ENCODE measurements around the gene SLC49A3.

Gene SLC49A3

GRCh38 chr4:666822-667544 is 22.0 kb downstream of the SLC49A3 start:
- no peak for DNase-seq (ENCODE audit: low spot score)

GRCh38 chr4:666436-666810 is 22.5 kb downstream of the SLC49A3 start:
- no peak for DNase-seq (ENCODE audit: low spot score)

- DNase-seq (ENCODE audit: low spot score): no peak
These were observed 23.1 kb downstream of the SLC49A3 start for GRCh38 chr4:665751-666435.

GRCh38 chr4:665381-665750 is 23.6 kb downstream of the SLC49A3 start:
- no peak for DNase-seq (ENCODE audit: low spot score)

GRCh38 chr4:664713-665231 is 24.2 kb downstream of the SLC49A3 start:
- no peak for DNase-seq (ENCODE audit: low spot score)

- no peak for DNase-seq (ENCODE audit: low spot score)
These were observed 25.2 kb downstream of the SLC49A3 start for GRCh38 chr4:663438-664428.

GRCh38 chr4:663046-663437 is 25.9 kb downstream of the SLC49A3 start:
- no peak for DNase-seq (ENCODE audit: low spot score)

- no peak for DNase-seq (ENCODE audit: low spot score)
These were observed 26.8 kb downstream of the SLC49A3 start for GRCh38 chr4:661881-662761.

- no peak for DNase-seq (ENCODE audit: low spot score)
These were observed 27.7 kb downstream of the SLC49A3 start for GRCh38 chr4:661231-661630.

- DNase-seq (ENCODE audit: low spot score): no peak
These were observed 28.6 kb downstream of the SLC49A3 start for GRCh38 chr4:660401-660800.

- DNase-seq (ENCODE audit: low spot score): no peak
These were observed 29.1 kb downstream of the SLC49A3 start for GRCh38 chr4:659851-660250.

- no peak for DNase-seq (ENCODE audit: low spot score)
These were observed 30.0 kb downstream of the SLC49A3 start for GRCh38 chr4:658681-659667.

- DNase-seq (ENCODE audit: low spot score): no peak
These were observed 30.9 kb downstream of the SLC49A3 start for GRCh38 chr4:657834-658667.

GRCh38 chr4:657338-657833 is 31.6 kb downstream of the SLC49A3 start:
- DNase-seq (ENCODE audit: low spot score): no peak

GRCh38 chr4:656436-657337 is 32.3 kb downstream of the SLC49A3 start:
- no peak for DNase-seq (ENCODE audit: low spot score)

- no peak for DNase-seq (ENCODE audit: low spot score)
These were observed 33.3 kb downstream of the SLC49A3 start for GRCh38 chr4:655464-656151.

GRCh38 chr4:654871-655463 is 34.0 kb downstream of the SLC49A3 start:
- DNase-seq (ENCODE audit: low spot score): no peak

Measured in cerebellar cortex (tissue), 1 donor.